ENCODE results near the gene PKP1. TPM values are rescaled to one million over a fixed set of nuclear protein-coding genes. Genes with fewer than 3 reads are reported as not detected.

The PKP1 gene
- total and polyA plus RNA-seq, 2 donors (not counting 3 experiments of a cell fraction or from before 2014, with no cell fraction given), result 0.01 TPM; not detected in 1

DNA sequence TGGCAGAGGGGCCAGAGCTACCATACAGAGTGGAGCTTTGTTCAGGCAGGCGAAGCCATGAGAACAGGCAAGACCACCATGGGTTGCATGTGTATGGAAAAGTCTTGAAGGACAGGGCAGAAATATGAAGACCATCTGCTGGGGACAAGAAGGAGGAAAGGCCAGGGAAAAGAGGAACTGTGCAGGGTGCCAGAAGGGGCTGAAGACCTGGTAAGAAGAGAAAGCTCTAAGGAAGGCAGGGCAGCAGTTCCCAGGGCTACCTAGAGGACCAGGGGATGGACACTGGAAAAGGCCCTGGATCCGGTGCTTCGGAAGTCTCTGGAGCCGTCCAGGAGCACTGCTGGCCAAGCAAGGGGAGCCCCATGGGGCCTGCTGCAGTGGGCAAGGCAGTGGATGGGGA lies 43.4 kb downstream of the PKP1 start:
- no peaks in the 10 kb centered on the region for H4K20me1 ChIP-seq (replicated peaks; ENCODE audit: control insufficient read depth, extremely low read depth, insufficient read depth, low read length)
- TF ChIP-seq FOS (IDR thresholded peaks at IDR 0.05; ENCODE audit: borderline replicate concordance, insufficient read depth, low read length), result no peak
- TF ChIP-seq JUN (IDR thresholded peaks at IDR 0.05; ENCODE audit: borderline replicate concordance, insufficient read depth, insufficient read length, low read depth), result no peak
- no peak for TF ChIP-seq MAX (IDR thresholded peaks at IDR 0.05; ENCODE audit: insufficient read depth, insufficient read length)
- no peak for TF ChIP-seq MYC (IDR thresholded peaks at IDR 0.05; ENCODE audit: low read depth, low read length)
- no peak for TF ChIP-seq CTCF (IDR thresholded peaks at IDR 0.05; ENCODE audit: extremely low read depth in 1 of 2, insufficient read depth in 1 of 2, low read depth in 1 of 2, low read length in 2 of 2)
- no peak for TF ChIP-seq POLR2AphosphoS5 (IDR thresholded peaks at IDR 0.05; ENCODE audit: insufficient read depth, low read depth, low read length)
- no peak for TF ChIP-seq EZH2 (IDR thresholded peaks at IDR 0.05; ENCODE audit: borderline replicate concordance, low read depth, low read length, severe bottlenecking)
- TF ChIP-seq POLR2A (IDR thresholded peaks at IDR 0.05; ENCODE audit: low read depth, low read length), result no peak
- TF ChIP-seq GATA2 (IDR thresholded peaks at IDR 0.05; ENCODE audit: insufficient read depth, insufficient read length, low read depth, low read length), result no peak
- H2AFZ ChIP-seq (ENCODE audit: low read depth, low read length), result no peak overlapping the region
- no peaks in the 10 kb centered on the region for H3K4me1 ChIP-seq (ENCODE audit: control insufficient read depth, extremely low read depth, insufficient read depth, low read length)
- ChIA-PET POLR2A (no interaction called here), CTCF (interaction anchor here (1.0 to 2.0 kb wide), 4 partner anchors 14 to 186 kb away, joined by 3 to 6 read pairs (median 5); no protein-coding TSS in a partner anchor)
- no peaks in the 10 kb centered on the region for H3K9me3 ChIP-seq (replicated peaks; ENCODE audit: control insufficient read depth, insufficient read depth, low read length)
- H3K27ac ChIP-seq (ENCODE audit: insufficient read depth, low read depth, low read length), result no peak overlapping the region
- DNase-seq (ENCODE audit: low read depth, low spot score) (no peak), FAIRE-seq (no peak)
- no peak overlapping the region for H3K9ac ChIP-seq (replicated peaks; ENCODE audit: extremely low read depth, insufficient read depth, low read length)
- dilution Hi-C loops (cut with MboI; ENCODE audit: extremely low pct_ligation_motif_present, low sequenced_read_pairs), result no loop called here
- H3K9me1 ChIP-seq (replicated peaks; ENCODE audit: control insufficient read depth, extremely low read depth, insufficient read depth, low read length), result no peaks in the 10 kb centered on the region
- peaks cover 0 to 5% of the 10 kb centered on the region in 2 experiments for H3K27me3 ChIP-seq (ENCODE audit: control insufficient read depth in 2 of 2, insufficient read depth in 2 of 2, low read length in 2 of 2)
- no TSS peak for BruUV-seq (replicated peaks)
- no peaks in the 10 kb centered on the region for H3K36me3 ChIP-seq (ENCODE audit: control insufficient read depth in 2 of 2, extremely low read depth in 1 of 2, insufficient read depth in 2 of 2, low read length in 2 of 2)
- no peak overlapping the region for H3K4me3 ChIP-seq (replicated peaks in 1 of 3; ENCODE audit: insufficient read depth in 1 of 3, low read depth in 1 of 3, low read length in 3 of 3)
- H3K4me2 ChIP-seq (ENCODE audit: insufficient read depth, low read length), result no peak overlapping the region
- intact Hi-C loops (cut with micrococcal nuclease), result no loop called here
- no peaks in the 10 kb centered on the region for H3K79me2 ChIP-seq (ENCODE audit: control insufficient read depth, insufficient read depth, low read length)
